T-helper 1 cell (primary cell): Measurements from ENCODE around the gene PIEZO1.
"Not testable (repeated sequence)": the region's sequence is repeated elsewhere in the genome, so short reads cannot be mapped to it uniquely, and the experiment has no call there.

Source experiments
- DNase-seq, 5 donors: peaks; one replicate each; pipeline ENCODE4 v3.0.0-alpha.2; 2012 to 2020

The PIEZO1 gene

DNA sequence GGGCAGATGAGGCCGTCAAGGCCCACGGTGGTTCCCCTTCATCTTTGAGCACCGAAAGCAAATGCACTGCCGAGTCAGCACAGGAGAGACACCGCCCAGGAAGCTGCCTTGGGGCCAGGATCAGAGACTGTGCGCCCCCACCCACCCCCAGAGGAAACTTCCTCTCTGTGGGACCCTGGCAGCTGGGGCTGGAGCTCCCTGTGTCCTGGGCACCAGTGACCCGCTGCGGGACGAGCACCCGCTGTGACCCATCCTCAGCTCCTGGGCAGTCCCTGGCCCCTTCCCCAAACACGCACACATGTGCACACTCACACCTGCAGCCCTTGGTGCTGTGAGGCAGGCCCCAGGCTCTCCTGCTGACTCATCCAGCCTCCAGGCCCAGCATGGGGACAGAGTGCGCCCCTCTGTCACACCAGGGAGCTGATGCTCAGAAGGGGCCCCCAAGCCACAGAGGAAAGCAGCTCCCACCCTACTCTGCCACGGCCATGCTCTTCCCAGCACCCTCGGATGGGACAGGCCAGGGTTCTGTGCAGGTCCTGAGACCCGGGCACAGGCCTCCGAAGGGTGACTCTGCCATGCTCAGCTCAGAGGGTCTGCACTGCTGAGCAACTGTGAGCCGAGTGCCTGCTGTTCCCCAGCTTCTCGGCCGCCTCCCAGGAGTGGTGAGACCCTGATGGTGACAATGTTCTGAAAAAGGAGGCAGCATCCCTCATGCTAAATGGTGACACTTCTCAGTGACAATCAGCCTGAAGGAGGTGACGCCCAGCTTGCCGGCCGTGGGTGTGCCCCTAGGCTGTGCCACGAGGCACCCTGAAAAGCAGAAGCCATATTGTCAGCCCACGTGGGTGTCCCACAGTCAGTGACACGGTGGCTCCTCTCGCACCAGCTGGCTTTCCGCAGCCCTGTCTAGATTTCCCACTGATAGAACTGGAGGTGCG lies 3.6 kb downstream of the PIEZO1 start:
- DNase-seq = peak; percentile 42 to 78 (median 61)

DNA sequence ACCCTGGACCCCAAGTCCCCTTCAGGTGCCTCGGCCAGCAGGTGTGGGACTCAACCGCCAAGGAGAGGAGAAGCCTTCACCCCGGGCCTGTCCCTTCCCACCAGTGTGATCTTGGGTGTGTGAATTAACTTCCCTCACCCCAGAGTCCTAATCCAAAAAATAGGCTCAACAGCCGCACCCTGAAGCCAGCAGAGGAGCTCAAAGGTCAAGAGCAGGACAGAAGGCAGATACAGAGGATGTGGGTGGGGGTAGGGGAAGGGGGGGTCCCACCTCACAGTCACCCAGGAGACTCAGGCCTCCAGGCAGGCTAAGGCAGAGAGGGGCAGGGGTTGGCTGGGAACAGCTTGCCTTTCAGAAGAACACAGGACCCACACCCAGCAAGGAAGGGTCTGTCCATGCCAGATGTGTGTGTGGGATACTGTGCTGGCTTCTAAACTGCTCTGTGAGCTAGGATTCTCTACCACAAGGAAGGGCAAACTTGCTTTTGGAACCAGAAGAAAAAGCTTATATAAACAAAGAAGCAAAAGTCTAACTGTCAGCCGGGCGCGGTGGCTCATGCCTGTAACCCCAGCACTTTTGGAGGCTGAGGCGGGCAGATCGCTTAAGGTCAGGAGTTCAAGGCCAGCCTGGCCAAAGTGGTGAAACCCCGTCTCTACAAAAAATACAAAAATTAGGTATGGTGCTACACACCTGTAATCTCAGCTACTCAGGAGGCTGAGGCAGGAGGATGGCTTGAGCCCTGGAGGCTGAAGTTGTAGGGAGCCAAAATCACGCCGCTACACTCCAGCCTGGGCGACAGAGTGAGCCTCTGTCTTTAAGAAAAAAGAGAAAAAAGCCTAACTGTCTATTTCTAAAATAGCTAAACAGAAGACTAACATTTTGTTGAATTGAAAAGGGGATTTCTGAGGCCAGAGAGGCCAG lies 4.6 kb downstream of the PIEZO1 start:
- DNase-seq = no peak

DNA sequence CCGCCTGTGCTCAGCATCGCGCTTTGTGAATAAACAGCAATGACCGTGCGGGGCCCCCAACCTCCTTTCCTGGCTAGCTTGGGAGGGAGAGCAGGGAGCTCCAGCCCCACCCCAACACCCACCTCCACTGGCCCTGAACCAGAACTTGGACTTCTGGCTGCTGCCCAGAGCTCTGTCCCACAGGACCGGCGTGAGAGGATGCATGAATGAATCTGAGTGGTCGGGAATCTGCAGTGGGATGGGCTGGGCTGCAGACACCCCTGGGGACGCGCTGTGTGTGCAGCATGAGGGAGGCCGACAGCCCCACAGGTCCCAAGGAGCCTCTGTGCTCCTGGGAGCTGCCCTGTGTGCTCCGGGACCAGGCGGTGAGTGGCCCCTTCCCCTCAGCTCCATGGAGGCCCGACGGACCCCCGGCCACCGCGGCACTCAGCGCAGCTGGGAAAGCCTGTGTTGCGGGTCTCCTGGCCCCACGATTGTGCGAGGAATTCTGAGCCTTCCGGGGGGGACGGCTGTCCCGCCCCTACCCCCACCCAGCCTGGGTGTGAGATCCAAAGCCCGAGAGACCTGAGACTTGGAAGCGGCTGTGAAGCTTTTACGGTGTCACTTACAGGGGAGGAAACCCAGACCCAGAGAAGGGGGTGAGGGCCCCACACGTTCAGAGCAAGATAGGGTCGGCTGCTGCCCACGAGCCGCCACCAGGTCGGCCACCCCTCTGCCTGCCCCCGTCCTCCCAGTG lies 5.4 kb downstream of the PIEZO1 start:
- DNase-seq = no peak

DNA sequence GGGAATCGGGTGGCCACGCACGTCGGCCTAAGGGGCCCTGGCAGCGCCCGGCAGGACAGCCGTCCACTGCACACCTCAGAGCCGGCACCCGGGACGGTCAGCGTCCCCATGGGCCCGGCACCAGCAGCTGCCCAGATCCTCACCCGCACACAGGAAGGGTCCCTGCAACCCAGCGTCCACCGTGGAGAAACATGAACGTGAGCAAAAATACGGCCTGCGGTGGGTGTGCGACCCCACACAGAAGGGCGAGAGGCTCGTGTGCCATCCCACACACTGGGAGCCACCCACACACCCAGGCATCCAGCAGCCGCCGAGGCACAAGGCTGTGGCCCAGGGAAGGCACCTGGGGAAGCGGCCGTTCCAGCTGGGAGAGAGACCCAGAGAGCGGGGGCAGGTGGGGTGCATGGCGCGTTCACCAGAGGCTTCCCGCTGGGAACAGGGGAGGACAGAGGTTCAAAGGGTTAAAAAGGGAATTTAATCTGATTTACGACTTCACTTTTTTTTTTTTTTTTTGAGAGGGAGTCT lies 6.4 kb downstream of the PIEZO1 start:
- no peak for DNase-seq

DNA sequence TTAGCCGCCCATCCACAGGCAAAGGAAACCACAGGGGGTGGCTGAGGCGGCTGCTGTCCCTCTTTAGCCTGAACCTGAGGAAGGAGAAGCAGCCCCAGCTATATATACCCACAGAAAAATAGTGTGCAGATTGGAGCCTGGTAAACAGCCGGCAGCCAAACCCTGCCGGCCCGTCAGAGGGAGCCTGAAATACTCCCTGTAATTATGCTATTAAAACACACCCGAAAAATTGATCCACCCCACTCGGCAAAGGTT lies 6.8 kb downstream of the PIEZO1 start:
- no peak for DNase-seq

DNA sequence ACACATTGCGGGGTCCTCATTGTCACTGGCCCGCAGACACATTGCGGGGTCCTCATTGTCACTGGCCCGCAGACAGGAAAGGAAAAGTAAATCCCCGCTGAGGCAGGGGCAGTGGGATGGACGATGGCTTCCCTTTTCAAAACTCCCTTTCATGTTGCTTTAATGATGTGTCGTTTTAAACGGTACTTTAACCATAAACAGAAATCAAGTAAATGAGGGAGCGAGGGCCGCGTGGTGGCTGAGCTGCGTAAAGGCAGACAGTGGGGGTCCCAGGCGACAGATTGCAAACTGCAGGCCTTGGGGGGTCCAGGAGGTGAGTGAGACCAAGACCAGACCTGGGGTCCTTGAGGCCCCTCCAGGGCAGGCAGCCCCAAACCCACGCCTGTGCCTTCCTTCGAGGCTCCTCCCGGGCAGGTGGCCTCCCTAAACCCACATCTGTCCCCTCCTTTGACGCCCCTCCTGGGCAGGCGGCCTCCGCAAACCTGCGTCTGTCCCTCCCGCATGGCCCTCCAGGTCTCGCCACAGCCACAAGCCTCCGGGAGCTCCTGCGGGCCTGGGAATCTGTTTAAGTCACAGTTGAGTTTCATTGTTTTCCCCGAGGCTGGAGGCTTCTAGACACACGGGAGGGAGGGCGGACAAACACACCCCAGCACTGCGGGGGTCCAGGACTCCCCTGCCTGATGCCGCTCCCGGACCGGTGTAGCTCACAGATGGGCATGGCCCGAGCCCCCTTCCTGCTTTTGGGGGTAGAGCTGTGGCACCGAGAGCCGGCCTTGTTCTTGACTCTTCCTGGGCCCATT lies 7.3 kb downstream of the PIEZO1 start:
- DNase-seq = no peak

DNA sequence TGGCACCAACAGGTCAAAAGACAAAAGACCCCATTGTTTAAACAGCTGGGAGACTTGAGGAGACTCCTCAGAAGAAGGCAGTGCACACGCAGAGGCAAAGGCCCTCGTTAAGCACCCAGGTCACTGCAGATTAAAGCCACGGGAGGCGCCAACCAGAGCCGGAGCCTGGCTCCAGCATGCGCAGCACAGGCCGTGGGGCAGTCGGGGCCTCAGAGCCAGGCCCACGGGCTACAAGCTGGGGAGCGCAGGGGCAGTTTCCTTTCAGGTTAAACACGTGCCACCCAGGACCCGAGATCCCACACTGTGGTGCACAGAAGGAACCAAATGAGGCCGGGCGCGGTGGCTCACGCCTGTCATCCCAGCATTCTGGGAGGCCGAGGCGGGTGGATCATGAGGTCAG lies 9.2 kb downstream of the PIEZO1 start:
- no peak for DNase-seq

DNA sequence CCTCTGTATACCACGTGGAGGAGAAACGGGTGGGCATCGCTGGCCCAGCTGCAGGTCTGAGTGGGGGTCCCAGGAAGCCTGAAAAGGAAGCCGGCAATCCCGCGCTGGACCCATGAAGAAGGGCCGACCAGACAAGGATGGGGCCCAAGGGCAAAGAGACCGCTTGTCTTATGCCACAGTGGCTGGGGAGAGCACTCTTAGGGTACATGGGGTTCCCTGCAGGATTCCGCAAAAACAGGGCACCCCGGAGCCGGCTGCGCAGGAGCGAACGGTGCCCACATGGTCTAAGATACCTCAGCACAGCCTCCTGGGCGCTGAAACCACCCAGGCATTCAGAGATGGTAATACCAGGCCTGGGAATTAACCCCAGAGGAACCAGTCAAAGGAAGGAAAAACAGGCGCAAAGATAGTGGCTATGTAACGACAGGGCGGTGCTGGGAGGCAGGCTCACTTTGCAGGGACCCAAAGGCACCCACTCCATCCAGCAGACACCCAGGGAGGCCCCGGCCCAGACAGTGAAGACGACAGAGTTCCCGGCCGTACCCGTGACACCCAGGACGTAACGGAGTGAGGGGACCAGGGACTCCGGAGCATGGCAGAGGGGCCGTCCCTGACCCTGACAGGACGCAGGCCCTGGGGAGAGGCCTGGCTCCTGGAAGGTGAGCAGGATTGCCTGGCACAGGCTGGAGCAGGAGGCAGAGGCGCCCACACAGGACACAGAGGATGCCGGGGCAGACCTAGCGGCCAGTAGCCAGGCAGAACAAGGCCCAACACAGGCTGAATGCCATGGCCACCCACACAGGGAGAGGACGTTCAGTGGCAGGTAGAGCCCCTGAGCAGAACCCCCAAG lies 10.3 kb downstream of the PIEZO1 start:
- no peak for DNase-seq

DNA sequence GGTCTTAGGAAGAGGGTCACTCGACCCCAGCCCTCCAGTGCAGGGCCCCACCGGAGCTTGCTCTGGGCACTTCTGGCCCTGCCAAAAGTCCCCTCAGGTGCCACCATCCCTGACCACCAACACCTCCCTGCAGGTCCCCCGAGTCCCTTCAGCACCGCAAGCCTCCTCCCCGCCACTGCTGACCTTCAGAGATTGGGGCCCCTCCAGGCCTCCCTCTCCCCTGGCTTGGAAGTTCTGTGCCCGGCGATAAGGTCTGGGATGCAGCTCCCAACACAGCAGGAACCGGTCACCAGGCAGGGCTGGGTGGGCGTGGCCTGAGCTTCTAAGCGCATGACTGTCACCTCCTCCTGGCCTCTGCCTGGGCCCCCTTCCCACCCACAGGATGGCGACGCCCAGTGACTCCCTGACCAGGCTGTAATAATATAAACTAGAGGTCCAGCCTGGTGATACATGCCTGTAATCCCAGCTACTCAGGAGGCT lies 11.2 kb downstream of the PIEZO1 start:
- DNase-seq = no peak

DNA sequence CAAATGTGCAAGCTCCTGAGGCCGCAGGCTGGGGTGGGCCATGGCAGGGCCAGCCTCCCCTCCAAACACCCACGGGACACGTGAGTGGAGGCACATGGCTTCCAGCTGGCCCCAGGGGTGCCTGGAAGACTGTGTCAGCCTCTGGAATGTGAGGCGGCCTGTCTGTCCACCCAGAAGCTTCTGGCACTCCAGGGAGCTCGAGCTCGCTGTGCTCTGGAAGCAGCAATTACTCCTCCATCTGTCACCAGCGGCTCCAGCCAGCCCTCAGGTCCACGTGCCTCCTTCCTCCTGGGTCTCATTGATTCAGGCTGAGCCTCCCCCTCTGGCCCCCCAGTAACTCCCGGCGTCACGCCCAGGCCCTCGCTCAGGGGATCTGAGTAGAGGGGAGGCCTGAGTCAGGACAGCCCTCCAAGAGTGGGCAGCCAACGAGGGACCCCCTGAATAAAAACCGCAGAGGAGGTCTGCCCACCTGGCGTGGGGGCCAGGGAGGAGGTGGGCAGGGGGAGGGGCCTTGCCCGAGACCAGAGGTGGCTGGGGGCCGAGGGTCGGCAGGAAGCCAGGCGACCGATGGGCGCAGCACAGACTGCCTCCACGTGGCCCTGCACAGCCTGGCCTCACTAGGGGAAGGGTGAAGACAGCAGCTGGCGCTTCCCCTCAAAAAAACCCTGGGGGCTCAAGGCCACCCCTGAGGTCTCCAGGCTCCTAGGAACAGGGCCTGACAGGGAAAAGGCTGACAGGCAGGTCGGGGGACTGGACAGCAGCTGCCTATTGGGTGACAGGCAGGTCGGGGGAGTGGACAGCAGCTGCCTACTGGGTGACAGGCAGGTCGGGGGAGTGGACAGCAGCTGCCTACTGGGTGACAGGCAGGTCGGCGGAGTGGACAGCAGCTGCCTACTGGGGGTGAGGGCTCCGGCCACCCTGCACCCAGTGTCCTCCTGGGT lies 11.9 kb downstream of the PIEZO1 start:
- DNase-seq = no peak

DNA sequence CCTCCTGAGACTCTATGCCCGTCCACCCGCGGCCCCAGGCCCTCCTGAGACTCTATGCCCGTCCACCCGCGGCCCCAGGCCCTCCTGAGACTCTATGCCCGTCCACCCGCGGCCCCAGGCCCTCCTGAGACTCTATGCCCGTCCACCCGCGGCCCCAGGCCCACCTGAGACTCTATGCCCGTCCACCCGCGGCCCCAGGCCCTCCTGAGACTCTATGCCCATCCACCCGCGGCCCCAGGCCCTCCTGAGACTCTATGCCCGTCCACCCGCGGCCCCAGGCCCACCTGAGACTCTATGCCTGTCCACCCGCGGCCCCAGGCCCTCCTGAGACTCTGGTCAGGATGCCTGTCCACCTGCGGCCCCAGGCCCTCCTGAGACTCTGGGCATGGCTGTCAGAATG lies 13.2 kb downstream of the PIEZO1 start:
- DNase-seq = not testable (repeated sequence)

DNA sequence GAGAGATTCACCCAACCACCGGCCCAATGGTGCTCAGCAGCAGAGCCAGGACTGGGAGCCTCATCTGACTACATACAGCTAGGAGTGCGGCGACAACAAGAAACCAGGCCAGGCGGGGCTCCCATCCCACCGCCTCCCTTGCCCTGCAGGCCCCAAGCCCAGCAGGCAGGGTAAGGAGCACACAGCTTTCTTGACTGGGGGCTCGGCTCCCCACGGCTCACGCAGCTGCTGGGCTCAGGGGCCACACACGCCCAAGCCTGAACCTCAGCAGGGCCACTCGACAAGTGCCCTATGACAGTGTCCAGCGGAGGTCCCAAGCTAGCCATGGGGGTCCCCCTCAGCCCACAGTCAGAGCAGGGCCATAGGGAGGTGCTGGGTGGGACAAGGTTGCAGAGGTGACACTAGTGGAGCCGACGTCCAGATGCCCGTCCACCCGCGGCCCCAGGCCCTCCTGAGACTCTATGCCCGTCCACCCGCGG lies 13.7 kb downstream of the PIEZO1 start:
- no peak for DNase-seq

DNA sequence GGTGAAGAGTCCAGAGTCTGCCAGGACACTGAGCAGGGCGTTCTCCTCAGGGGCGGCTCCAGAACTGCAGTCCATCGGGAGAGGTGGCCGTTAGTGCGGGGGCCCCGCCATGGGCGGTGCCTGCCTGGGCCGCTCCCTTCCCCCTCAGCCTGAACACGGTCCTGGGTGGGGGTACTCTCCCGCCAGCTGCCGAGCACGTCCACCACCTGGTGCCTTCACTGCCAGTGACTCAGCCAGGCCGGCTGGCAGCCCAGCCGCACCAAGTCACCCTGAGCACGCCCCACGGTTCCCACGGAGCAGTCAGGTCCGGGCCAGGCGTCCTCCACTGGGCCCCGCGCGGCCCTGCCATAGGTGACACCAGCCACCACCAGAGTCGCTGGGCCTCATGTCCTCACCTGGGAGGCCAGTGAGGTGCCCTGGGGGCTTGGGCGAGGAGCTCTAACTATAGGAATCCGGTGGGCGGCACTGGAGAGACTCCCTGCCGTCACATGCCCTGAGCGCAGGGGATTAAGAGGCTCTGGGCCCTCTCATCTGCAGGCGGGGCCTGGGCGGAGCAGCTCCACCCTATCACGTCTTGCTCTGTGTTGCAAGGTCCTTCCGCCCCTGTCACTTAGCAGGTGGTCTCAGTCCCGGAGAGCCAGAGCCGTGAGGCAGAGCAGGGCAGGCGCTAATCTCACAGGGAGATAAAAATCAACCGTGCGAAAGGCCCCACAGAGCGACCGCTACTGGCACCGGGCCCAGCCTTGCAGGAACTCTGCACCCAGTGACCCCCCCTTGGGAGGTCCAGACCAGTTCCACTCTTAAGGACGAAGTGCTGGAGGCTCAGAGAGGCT lies 14.3 kb downstream of the PIEZO1 start:
- DNase-seq = no peak

DNA sequence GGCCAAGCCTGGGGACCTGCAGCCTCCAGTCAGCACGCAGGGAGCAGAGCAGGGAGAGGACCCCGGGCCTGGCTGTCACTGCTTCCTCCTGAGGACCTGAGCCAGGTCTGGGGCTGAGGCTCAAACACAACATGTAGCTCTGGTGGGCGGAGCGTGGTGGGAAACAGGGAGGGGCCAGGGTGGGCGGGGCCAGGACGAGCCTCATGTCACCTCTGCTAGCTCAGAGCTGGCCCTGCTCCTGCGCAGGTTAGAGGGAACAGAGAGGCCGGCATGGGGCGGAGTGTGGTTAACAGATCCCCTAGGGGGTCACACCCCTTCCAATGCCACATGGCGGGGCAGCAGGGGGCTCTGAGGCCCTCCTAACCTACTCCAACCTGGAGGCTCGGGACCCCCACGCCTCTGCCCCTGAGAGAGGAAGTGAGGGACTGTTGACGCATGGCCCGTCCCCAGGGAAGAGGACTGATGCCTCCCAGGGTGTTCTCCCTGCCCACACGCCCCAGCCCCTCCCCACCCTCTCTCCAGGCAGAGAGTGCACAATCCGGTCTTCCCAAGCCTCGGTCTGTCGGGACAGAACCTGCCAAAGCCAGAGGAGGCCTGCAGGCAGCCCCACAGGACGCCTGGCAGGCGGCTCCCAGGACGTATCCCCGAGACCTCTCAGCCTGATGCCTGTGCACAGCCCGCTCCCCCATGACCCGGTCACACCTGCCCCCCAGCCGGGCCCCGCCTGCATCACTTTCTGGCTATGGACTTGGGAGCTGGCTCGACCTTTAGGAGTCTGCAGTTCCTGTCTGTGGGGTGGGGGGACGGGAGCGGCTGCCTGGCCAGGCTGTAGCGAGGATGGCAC lies 15.2 kb downstream of the PIEZO1 start:
- DNase-seq = peak in 1 of 5 donors; percentile 54

DNA sequence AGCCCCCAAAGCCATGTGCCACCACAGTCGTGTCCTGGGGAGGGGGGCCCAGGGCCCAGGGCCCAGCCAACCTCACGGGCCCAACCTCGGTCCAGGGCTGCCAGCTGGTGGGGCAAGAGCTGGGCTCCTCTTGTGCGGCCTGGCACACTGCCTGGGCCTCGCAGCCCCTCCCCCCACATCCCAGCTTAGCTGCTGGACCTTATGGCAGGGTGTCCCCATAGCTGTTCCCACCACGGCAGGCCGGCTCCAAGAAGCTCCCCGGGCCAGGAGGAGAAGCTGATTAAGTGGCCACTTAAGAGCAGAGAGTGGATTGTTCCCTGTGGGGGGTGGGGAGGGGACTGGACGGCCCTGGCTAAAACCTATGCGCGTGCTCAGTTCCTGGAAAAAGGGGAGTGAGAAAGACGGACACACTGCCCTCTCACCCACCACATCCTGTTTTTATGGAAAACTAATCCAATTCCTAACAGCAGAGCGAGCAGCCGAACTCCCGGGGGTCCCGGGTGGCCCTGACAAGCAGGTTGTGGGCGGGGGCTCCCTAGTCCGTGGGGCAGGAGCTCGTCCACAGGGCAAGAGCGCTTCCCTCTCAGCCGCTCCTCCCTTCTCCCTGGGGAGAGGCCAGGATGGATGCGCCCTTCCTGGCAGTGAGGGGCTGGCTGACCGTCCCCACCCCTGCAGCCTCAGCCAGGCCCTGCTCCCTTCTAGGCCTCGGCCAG lies 16.8 kb downstream of the PIEZO1 start:
- no peak for DNase-seq

DNA sequence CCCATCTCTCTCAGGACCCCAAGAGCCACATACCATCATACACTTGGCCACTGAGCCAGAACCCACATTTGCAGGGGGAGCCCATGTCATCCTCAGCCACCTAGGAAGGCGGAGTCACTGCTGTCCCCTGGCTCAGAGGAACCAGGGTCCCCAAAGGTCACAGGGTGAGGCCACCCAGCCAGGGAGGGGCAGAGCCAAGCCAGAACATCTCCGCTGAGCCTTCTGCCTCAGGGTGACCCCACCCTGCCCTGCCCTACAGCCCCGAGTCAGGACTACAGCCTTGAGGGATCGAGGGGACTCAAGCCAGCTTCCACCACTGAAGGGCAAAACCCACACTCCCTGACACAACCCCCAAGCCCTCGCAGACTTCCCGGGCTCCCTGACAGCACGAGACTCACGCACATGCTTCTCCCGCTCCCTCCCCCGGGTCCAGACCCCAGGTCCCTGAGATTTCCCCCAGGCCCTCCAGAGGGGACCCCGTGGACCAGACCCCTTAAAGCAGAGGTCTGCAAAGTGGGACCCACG lies 17.4 kb downstream of the PIEZO1 start:
- no peak for DNase-seq

DNA sequence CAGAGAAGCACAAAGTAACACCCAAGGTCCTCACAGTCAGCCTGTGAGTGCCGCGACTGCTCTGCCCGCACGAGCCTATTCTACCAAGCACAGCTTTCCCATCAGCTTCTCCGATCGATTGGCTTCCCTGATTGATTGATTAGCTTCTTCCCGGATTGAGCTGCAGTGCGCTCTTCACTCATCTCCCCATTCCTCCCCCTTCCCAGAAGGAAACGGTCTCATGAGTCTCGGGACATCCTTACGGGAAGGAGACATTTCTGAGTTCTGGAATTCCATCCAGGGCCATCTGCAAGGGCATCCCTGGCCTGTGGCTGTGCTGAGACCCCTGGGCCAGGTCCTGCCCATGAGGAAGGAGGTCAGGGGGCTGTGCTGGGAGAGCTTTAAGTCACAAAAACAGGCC lies 18.0 kb downstream of the PIEZO1 start:
- no peak for DNase-seq
